ENCODE measurements around the gene RBMS2.

DNA sequence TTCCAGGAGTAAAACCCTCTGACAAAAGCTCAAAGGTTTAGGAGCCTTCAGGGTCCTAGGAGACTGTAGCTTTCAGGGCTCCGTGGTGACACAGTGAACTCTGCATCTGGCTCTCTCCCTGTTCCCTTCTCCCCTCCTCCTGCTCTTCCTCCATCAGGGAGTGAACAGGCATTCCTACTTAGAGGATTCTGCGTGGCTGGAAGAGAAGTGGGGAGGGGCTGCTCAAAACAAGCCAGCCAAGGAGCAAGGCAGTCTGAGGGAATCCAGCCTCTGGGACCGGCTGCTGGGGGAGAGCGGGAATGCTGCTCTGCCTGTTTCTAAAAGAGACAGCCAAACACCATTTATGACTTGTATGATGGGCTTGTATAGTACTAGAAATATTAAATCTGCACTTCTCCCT is 49.5 kb downstream of the RBMS2 start:
- TF ChIP-seq, protein P1, sequence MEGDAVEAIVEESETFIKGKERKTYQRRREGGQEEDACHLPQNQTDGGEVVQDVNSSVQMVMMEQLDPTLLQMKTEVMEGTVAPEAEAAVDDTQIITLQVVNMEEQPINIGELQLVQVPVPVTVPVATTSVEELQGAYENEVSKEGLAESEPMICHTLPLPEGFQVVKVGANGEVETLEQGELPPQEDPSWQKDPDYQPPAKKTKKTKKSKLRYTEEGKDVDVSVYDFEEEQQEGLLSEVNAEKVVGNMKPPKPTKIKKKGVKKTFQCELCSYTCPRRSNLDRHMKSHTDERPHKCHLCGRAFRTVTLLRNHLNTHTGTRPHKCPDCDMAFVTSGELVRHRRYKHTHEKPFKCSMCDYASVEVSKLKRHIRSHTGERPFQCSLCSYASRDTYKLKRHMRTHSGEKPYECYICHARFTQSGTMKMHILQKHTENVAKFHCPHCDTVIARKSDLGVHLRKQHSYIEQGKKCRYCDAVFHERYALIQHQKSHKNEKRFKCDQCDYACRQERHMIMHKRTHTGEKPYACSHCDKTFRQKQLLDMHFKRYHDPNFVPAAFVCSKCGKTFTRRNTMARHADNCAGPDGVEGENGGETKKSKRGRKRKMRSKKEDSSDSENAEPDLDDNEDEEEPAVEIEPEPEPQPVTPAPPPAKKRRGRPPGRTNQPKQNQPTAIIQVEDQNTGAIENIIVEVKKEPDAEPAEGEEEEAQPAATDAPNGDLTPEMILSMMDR (IDR thresholded peaks at IDR 0.05; ENCODE audit: insufficient read depth, low read depth, low read length), result no peak
- TF ChIP-seq EZH2 (IDR thresholded peaks at IDR 0.05; ENCODE audit: insufficient read depth, low read length), result no peak

Data from astrocyte (in vitro differentiated cells and primary cell).